ELR (cell line): ENCODE data around the gene USP9X.
"Not testable (repeated sequence)": the region's sequence is repeated elsewhere in the genome, so short reads cannot be mapped to it uniquely, and the experiment has no call there.

Experiments used
- DNase-seq: peaks from one replicate; pipeline ENCODE4 v3.0.0-alpha.2; 2015; ENCODE audit warnings: low read depth

USP9X gene

GRCh38 chrX:41128955-41129354 is 43.7 kb downstream of the USP9X start:
- no peak for DNase-seq

GRCh38 chrX:41131766-41132165 is 46.5 kb downstream of the USP9X start:
- DNase-seq, result no peak

- DNase-seq, result no peak
Measured at GRCh38 chrX:41133551-41133950, 48.3 kb downstream of the USP9X start.

GRCh38 chrX:41137589-41137988 is 52.3 kb downstream of the USP9X start:
- peak; percentile 35 for DNase-seq

- DNase-seq, result no peak
Measured at GRCh38 chrX:41142130-41142910, 57.1 kb downstream of the USP9X start.

GRCh38 chrX:41144873-41145272 is 59.6 kb downstream of the USP9X start:
- DNase-seq, result no peak

GRCh38 chrX:41145920-41146608 is 60.8 kb downstream of the USP9X start:
- DNase-seq, result peak; percentile 80

GRCh38 chrX:41148553-41148952 is 63.3 kb downstream of the USP9X start:
- peak; percentile 87 for DNase-seq

- no peak for DNase-seq
Measured at GRCh38 chrX:41150043-41150442, 64.8 kb downstream of the USP9X start.

GRCh38 chrX:41151726-41152125 is 66.5 kb downstream of the USP9X start:
- not testable (repeated sequence) for DNase-seq

- no peak for DNase-seq
Measured at GRCh38 chrX:41152221-41152620, 67.0 kb downstream of the USP9X start.

GRCh38 chrX:41153448-41153847 is 68.2 kb downstream of the USP9X start:
- no peak for DNase-seq

- DNase-seq, result no peak
Measured at GRCh38 chrX:41153957-41154356, 68.7 kb downstream of the USP9X start.

- DNase-seq, result no peak
Measured at GRCh38 chrX:41164449-41164848, 79.2 kb downstream of the USP9X start.

GRCh38 chrX:41167888-41168287 is 82.6 kb downstream of the USP9X start:
- DNase-seq, result peak; percentile 24

GRCh38 chrX:41176263-41176662 is 91.0 kb downstream of the USP9X start:
- DNase-seq, result no peak

GRCh38 chrX:41177297-41177696 is 92.1 kb downstream of the USP9X start:
- no peak for DNase-seq

- no peak for DNase-seq
Measured at GRCh38 chrX:41178201-41178600, 93.0 kb downstream of the USP9X start.

- peak; percentile 61 for DNase-seq
Measured at GRCh38 chrX:41180194-41180908, 95.1 kb downstream of the USP9X start.

- DNase-seq, result no peak
Measured at GRCh38 chrX:41184312-41184711, 99.1 kb downstream of the USP9X start.

- not testable (repeated sequence) for DNase-seq
Measured at GRCh38 chrX:41186946-41187345, 101.7 kb downstream of the USP9X start.

- no peak for DNase-seq
Measured at GRCh38 chrX:41189156-41189555, 103.9 kb downstream of the USP9X start.

GRCh38 chrX:41192880-41193279 is 107.6 kb downstream of the USP9X start:
- no peak for DNase-seq
